ENCODE data around the gene LRTM2. TPM values are rescaled to one million over a fixed set of nuclear protein-coding genes. Genes with fewer than 3 reads are reported as not detected.

Gene LRTM2
- total RNA-seq, 1 donor from 2014 or later, result not detected

DNA sequence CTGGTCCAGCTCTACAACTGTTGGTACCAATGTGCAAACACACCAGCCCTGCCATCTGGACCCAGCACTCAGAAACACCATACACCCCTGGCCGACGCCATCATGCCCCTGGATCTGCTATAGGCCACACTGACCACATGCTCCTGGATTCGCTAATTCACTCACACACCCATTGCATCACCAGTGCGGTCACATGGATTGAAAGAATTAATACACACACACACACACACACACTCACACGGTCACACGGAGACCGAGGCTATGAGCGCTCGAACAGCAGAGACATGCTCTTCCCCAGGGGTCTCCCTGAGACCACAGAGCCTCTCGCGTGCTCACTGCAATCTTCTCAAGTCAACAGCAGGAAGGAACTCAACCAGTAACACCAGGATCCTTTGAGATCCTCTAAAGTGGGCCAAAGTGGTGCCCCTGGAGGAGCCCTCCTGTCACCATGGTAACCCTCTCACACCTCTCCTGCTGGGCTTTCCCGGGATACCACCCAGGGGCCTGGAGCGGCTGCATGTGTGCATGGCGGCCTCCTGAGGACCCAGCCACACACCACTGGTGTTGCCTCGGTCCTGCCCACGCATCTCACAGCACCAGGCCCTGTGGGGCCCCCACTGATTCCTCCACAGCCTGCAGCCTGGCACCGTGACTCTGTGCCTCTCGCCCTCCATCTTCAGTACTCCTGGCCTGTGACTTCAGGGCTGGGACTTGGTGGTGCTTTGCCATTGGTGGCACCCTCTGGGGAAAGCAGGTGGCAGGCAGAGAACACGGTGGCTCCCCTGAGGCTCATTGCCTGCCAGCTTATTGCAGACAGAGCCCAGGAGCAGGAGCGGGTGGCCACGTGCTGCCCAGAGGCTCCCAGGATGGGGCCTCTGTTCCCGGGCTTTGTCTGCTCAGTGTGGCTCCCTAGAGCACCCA lies 15.1 kb downstream of the LRTM2 start:
- Histone ChIP-seq H3K36me3 (ENCODE audit: control insufficient read depth in 3 of 3, insufficient read depth in 3 of 3, low read length in 3 of 3) (no peaks in the 10 kb centered on the region), H3K9me3 (ENCODE audit: control insufficient read depth in 3 of 3, low read length in 3 of 3) (no peaks in the 10 kb centered on the region), H3K27me3 (ENCODE audit: control insufficient read depth in 3 of 3, insufficient read depth in 3 of 3, low read length in 3 of 3) (peaks cover 10 to 58% (median 57%) of the 10 kb centered on the region in 3 donors), H3K9ac (ENCODE audit: low read depth in 1 of 3, low read length in 3 of 3) (no peak overlapping the region), H3K4me1 (ENCODE audit: control insufficient read depth in 3 of 3, insufficient read depth in 3 of 3, low read length in 3 of 3) (peaks cover 0 to 4% (median 2%) of the 10 kb centered on the region in 3 donors), H3K27ac (ENCODE audit: low read depth, low read length) (no peak overlapping the region), H3K4me3 (ENCODE audit: low read length in 3 of 3) (no peak overlapping the region)

DNA sequence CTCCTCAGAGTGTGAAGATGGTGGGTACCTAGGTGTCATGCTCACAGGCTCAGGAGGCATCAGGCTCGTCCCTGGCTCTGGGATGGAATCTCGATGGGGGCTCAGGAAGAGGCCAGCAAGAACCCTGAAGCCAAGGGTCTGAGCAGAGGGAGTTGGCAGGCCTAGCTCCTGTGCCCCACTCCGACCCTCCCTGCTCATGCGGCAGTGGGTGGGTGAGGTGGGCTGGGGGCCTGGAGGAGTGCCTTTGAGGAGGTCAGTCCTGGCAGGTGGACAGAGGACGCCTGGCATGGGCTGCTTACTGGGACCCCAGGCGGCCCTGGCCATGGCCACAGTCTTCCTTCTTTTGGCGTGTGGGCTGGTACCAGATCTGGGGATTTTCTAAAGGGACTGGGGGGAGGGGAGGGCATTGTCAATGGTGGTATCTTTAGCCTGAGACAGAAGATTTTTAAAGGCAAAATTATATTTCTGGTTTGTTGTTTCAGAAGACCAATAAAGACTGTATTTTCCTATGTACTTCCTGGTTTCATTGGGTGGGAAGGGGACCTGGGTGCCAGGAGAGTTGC lies 16.0 kb downstream of the LRTM2 start:
- Histone ChIP-seq H3K27ac (ENCODE audit: low read depth, low read length) (no peak overlapping the region), H3K4me3 (ENCODE audit: low read length in 3 of 3) (no peak overlapping the region), H3K27me3 (ENCODE audit: control insufficient read depth in 3 of 3, insufficient read depth in 3 of 3, low read length in 3 of 3) (peaks cover 10 to 64% (median 61%) of the 10 kb centered on the region in 3 donors), H3K4me1 (ENCODE audit: control insufficient read depth in 3 of 3, insufficient read depth in 3 of 3, low read length in 3 of 3) (peaks cover 0 to 2% (median under 1%) of the 10 kb centered on the region in 3 donors), H3K9me3 (ENCODE audit: control insufficient read depth in 3 of 3, low read length in 3 of 3) (no peaks in the 10 kb centered on the region), H3K36me3 (ENCODE audit: control insufficient read depth in 3 of 3, insufficient read depth in 3 of 3, low read length in 3 of 3) (no peaks in the 10 kb centered on the region), H3K9ac (ENCODE audit: low read depth in 1 of 3, low read length in 3 of 3) (no peak overlapping the region)

DNA sequence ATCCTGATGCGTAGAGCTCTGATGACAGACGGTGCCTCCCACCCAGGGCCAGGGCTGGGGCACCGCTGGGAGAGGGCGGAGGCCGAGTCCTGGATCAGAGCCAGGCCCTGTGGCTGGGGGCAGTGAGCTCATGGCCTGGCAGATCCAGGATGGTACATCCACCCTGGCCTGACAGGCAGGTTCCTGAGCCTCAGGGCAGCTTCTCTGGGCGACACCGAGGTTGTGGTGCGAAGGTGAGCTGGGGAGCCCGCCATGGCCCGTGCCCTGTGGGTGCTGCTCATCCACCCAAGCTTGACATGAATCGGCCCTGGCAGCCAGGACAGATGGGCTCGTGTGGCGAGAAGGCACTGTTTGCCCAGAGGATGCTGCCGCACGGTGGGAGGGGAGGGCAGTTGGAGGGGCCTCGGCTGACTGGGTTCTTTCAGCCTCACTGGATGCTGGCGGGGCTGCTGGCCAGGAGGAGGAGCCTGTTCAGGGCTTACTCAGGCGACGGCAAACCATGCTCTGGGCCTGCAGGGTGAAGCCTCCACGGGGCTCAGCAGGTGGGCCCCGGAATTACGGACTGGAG lies 16.6 kb downstream of the LRTM2 start:
- H3K27me3 ChIP-seq (ENCODE audit: control insufficient read depth in 3 of 3, insufficient read depth in 3 of 3, low read length in 3 of 3), result peaks cover 10 to 69% (median 62%) of the 10 kb centered on the region in 3 donors
- H3K4me3 ChIP-seq (ENCODE audit: low read length in 3 of 3), result no peak overlapping the region
- no peaks in the 10 kb centered on the region for H3K9me3 ChIP-seq (ENCODE audit: control insufficient read depth in 3 of 3, low read length in 3 of 3)
- no peaks in the 10 kb centered on the region for H3K36me3 ChIP-seq (ENCODE audit: control insufficient read depth in 3 of 3, insufficient read depth in 3 of 3, low read length in 3 of 3)
- H3K9ac ChIP-seq (ENCODE audit: low read depth in 1 of 3, low read length in 3 of 3), result no peak overlapping the region
- no peak overlapping the region for H3K27ac ChIP-seq (ENCODE audit: low read depth, low read length)
- H3K4me1 ChIP-seq (ENCODE audit: control insufficient read depth in 3 of 3, insufficient read depth in 3 of 3, low read length in 3 of 3), result no peaks in the 10 kb centered on the region

GRCh38 chr12:1837541-1838204 lies 17.3 kb downstream of the LRTM2 start:
- Histone ChIP-seq H3K9ac (ENCODE audit: low read depth in 1 of 3, low read length in 3 of 3) (no peak overlapping the region), H3K27ac (ENCODE audit: low read depth, low read length) (no peak overlapping the region), H3K4me1 (ENCODE audit: control insufficient read depth in 3 of 3, insufficient read depth in 3 of 3, low read length in 3 of 3) (no peaks in the 10 kb centered on the region), H3K9me3 (ENCODE audit: control insufficient read depth in 3 of 3, low read length in 3 of 3) (no peaks in the 10 kb centered on the region), H3K36me3 (ENCODE audit: control insufficient read depth in 3 of 3, insufficient read depth in 3 of 3, low read length in 3 of 3) (no peaks in the 10 kb centered on the region), H3K27me3 (ENCODE audit: control insufficient read depth in 3 of 3, insufficient read depth in 3 of 3, low read length in 3 of 3) (peaks cover 10 to 72% (median 68%) of the 10 kb centered on the region in 3 donors), H3K4me3 (ENCODE audit: low read length in 3 of 3) (no peak overlapping the region)

- Histone ChIP-seq H3K4me3 (ENCODE audit: low read length in 3 of 3) (no peak overlapping the region), H3K9ac (ENCODE audit: low read depth in 1 of 3, low read length in 3 of 3) (no peak overlapping the region), H3K27ac (ENCODE audit: low read depth, low read length) (no peak overlapping the region), H3K36me3 (ENCODE audit: control insufficient read depth in 3 of 3, insufficient read depth in 3 of 3, low read length in 3 of 3) (no peaks in the 10 kb centered on the region), H3K27me3 (ENCODE audit: control insufficient read depth in 3 of 3, insufficient read depth in 3 of 3, low read length in 3 of 3) (peaks cover 10 to 78% (median 70%) of the 10 kb centered on the region in 3 donors), H3K9me3 (ENCODE audit: control insufficient read depth in 3 of 3, low read length in 3 of 3) (no peaks in the 10 kb centered on the region), H3K4me1 (ENCODE audit: control insufficient read depth in 3 of 3, insufficient read depth in 3 of 3, low read length in 3 of 3) (no peaks in the 10 kb centered on the region)
These were observed 18.0 kb downstream of the LRTM2 start for GRCh38 chr12:1838205-1838993.

GRCh38 chr12:1838994-1839365 lies 18.6 kb downstream of the LRTM2 start:
- Histone ChIP-seq H3K4me1 (ENCODE audit: control insufficient read depth in 3 of 3, insufficient read depth in 3 of 3, low read length in 3 of 3) (no peaks in the 10 kb centered on the region), H3K9me3 (ENCODE audit: control insufficient read depth in 3 of 3, low read length in 3 of 3) (no peaks in the 10 kb centered on the region), H3K4me3 (ENCODE audit: low read length in 3 of 3) (no peak overlapping the region), H3K36me3 (ENCODE audit: control insufficient read depth in 3 of 3, insufficient read depth in 3 of 3, low read length in 3 of 3) (no peaks in the 10 kb centered on the region), H3K9ac (ENCODE audit: low read depth in 1 of 3, low read length in 3 of 3) (no peak overlapping the region), H3K27me3 (ENCODE audit: control insufficient read depth in 3 of 3, insufficient read depth in 3 of 3, low read length in 3 of 3) (peaks cover 10 to 74% (median 69%) of the 10 kb centered on the region in 3 donors), H3K27ac (ENCODE audit: low read depth, low read length) (no peak overlapping the region)

GRCh38 chr12:1839464-1839863 lies 19.1 kb downstream of the LRTM2 start:
- H3K27me3 ChIP-seq (ENCODE audit: control insufficient read depth in 3 of 3, insufficient read depth in 3 of 3, low read length in 3 of 3), result peaks cover 10 to 79% (median 69%) of the 10 kb centered on the region in 3 donors
- H3K4me3 ChIP-seq (ENCODE audit: low read length in 3 of 3), result no peak overlapping the region
- no peaks in the 10 kb centered on the region for H3K9me3 ChIP-seq (ENCODE audit: control insufficient read depth in 3 of 3, low read length in 3 of 3)
- no peaks in the 10 kb centered on the region for H3K36me3 ChIP-seq (ENCODE audit: control insufficient read depth in 3 of 3, insufficient read depth in 3 of 3, low read length in 3 of 3)
- H3K4me1 ChIP-seq (ENCODE audit: control insufficient read depth in 3 of 3, insufficient read depth in 3 of 3, low read length in 3 of 3), result no peaks in the 10 kb centered on the region
- no peak overlapping the region for H3K27ac ChIP-seq (ENCODE audit: low read depth, low read length)
- no peak overlapping the region for H3K9ac ChIP-seq (ENCODE audit: low read depth in 1 of 3, low read length in 3 of 3)

- H3K27ac ChIP-seq (ENCODE audit: low read depth, low read length), result no peak overlapping the region
- no peaks in the 10 kb centered on the region for H3K9me3 ChIP-seq (ENCODE audit: control insufficient read depth in 3 of 3, low read length in 3 of 3)
- H3K4me1 ChIP-seq (ENCODE audit: control insufficient read depth in 3 of 3, insufficient read depth in 3 of 3, low read length in 3 of 3), result no peaks in the 10 kb centered on the region
- H3K9ac ChIP-seq (ENCODE audit: low read depth in 1 of 3, low read length in 3 of 3), result no peak overlapping the region
- no peaks in the 10 kb centered on the region for H3K36me3 ChIP-seq (ENCODE audit: control insufficient read depth in 3 of 3, insufficient read depth in 3 of 3, low read length in 3 of 3)
- peaks cover 6 to 77% (median 64%) of the 10 kb centered on the region in 3 donors for H3K27me3 ChIP-seq (ENCODE audit: control insufficient read depth in 3 of 3, insufficient read depth in 3 of 3, low read length in 3 of 3)
- H3K4me3 ChIP-seq (ENCODE audit: low read length in 3 of 3), result no peak overlapping the region
These were observed 19.9 kb downstream of the LRTM2 start for GRCh38 chr12:1839956-1840951.

Data from skeletal muscle tissue (tissue), 4 donors.